Stromal cell of bone marrow (primary cell): ENCODE measurements around the gene TSN.
"Not testable (repeated sequence)": the region's sequence is repeated elsewhere in the genome, so short reads cannot be mapped to it uniquely, and the experiment has no call there.

ENCODE experiments used
- DNase-seq: peaks from one replicate; pipeline ENCODE4 v3.0.0-alpha.2; 2012; ENCODE audit warnings: low read depth

Gene TSN

GRCh38 chr2:121755237-121756111, at the start of gene TSN:
Gene TSN, plus strand, starts transcription at chr2:121755651. Its CDS starts 129 bp downstream, at chr2:121755780.
- peak; percentile 95 for DNase-seq

DNA sequence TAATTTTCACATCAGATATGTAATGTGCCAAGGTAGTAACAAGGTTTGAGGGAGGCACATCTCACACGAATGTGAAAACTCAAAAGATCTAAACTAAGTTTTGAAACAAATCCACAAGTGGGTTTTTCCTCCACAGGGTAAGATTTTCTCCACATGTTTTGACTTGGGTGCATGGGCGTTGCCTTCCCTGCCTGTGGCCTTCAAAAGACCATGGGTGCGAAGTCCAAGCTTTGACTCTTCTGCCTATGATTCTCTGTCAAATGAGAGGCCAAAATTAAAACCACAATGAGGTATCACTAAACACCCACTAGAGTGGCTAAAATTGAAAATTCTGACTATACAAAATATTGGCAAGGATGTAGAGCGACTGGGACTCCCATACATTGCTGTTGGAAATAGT, 49.5 kb upstream of the TSN start:
- DNase-seq, result no peak

DNA sequence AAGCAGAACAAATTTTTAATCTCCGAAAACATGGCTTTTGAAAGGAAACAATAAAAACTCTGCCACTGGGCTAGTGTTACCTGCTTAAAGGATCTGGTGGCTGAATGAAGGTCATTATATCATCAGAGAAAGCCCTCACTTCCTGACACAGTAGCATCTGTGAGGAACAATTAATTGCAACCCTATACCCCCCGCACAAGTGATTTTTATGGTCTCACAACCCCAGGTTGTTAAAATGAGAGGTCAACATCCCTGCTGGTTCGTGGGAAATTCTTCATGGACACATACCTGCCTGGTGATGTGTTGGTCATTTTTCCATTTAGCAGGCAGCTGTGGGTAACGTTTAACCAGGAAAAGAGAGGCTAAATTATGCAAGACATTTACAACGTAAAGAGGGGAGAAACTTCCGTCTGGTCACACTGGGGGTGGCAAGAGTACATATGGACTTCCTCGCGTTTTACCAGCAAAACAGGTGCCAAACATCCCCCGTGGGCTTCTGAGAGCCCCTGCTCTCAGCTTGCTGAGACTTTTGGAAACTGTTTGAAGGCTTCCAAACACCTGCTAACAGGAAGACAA, 48.0 kb upstream of the TSN start:
- no peak for DNase-seq

- no peak for DNase-seq
Observed at GRCh38 chr2:121707920-121708361, 47.5 kb upstream of the TSN start.

DNA sequence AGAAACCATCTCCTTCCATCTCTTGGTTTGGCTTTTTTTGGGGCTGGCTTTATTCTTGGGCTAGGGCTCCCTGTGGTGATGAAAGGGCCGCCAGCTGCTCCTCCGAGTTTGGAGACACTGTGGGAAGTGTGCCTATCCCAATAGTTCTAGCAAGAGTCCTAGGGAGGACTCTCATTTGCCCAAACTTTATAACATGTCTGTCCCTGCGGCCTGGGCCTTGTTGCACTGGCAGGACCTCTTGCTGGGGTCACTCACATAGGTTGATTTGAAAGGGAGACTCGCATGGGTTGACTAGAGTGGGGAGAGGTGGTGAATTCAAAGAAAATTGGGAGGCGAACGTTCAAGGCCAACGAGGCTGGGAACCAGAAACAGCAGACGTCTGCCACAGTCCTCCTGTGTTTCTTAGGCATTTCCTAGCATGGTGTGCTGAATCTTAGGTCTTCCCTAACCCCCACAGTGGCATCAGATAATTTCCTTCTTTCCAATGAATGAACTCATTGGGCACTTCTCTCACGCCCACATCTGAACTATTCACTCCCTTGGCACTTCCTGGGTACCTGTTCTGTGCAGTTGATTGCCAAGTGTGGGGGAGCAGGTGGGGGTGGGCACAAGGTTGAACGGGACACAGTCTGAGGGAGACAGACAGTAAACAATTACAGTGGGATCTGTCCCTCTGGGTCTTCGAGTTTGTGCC, 45.5 kb upstream of the TSN start:
- no peak for DNase-seq

- no peak for DNase-seq
Observed at GRCh38 chr2:121710470-121711170, 44.8 kb upstream of the TSN start.

GRCh38 chr2:121711481-121711880, 44.0 kb upstream of the TSN start:
- not testable (repeated sequence) for DNase-seq

- no peak for DNase-seq
Observed at GRCh38 chr2:121716126-121716525, 39.3 kb upstream of the TSN start.

- DNase-seq, result no peak
Observed at GRCh38 chr2:121717529-121717928, 37.9 kb upstream of the TSN start.

DNA sequence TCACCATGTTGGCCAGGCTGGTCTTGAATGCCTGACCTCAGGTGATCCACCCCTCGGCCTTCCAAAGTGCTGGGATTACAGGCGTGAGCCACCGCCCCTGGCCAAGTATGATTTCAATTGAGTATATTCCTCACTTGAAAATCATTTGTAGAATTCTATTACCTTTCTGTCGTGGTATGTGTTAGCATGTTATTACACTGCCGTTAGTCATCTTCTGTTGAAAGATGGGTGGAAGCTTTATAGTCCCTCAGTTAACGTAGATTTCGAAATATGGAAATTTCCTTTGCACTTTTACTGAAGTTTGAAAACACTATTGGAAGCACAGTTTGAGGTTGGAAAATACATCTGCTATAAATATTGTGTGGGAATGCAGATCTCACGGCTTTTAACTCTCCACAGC, 33.5 kb upstream of the TSN start:
- peak; percentile 71 for DNase-seq

DNA sequence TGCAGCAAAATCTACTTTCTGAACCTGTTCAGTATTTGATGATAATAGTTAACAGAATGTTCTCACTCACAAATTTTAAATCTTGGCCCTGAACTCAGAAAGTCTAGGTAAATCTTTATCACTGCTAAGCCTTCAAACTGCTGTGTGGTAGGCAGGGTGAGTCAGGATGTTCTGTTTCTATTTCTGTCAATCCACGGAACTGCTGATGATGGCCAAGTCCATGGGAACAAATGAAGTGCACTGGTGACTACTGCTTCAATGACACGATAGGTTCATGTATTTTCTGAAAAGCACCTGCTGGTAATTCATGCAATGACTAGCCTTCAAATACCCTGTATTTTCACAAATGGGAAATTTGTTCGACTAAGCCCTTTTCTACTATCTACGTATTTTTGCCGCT, 33.0 kb upstream of the TSN start:
- DNase-seq, result peak; percentile 60

DNA sequence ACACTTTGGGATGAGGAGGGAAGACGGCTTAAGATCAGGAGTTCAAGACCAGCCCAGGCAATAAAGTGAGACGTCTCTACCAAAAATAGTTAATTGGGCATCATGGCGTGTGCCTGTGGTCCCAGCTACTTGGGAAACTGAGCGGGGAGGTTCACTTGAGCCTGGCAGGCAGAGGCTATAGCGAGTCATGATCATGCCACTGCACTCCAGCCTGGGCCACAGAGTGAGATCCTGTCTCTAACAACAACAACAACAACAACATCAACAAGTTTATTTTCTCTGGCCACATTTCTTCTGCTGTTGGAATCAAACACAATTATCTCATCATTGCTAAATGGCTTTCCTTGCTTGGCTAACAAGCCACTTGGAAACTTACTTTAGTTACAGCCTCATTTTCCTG, 32.1 kb upstream of the TSN start:
- no peak for DNase-seq

GRCh38 chr2:121727332-121727731, 28.1 kb upstream of the TSN start:
- no peak for DNase-seq

DNA sequence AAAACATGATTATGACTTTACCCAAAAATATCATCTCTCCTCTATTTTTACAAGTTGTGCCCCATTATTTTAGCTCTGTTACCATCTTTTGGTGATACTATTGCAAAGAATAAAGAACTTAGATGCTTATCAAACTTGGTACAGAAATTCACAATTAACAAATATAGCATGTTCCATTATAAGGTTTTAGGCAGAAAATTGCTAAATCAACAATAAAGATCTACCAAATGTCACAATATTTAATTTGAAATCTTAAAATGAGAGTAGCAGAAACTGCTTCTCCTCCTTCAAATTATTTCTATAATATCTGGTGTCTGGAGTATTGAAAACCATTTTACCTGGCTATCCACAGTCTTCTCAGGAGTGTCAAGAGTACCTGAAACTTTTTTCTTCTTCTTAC, 27.5 kb upstream of the TSN start:
- DNase-seq, result no peak

DNA sequence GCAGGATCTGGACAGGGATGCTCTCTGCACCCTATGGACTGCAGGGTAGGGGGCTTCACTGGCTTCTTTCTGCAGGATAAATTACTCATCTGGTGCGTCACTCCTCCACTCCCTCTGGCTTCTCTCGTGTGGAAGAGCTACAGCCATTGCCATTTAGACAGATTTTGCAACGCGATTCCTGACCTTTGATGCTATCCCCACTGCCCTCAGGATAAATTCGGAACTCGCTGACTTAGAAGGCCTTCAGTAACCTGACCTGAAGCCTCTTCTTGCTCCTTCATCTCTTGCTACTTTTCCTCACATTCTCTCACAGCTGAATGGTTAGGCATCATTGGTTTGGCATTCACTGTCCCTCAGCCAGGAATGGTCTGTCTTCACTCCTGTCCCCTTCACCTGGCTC, 24.1 kb upstream of the TSN start:
- no peak for DNase-seq

DNA sequence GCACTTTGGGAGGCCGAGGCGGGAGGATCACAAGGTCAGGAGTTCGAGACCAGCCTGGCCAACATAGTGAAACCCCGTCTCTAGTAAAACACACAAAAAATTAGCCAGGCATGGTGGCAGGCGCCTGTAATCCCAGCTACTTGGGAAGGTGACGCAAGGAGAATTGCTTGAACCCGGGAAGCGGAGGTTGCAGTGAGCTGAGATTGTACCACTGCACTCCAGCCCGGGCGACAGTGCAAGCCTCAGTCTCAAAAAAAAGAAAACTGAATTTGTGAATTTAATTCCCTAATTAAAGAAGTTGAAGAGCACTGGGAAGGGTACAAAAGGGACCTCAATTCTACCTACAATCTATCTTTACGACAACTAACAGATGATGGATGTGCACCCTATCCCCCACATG, 20.9 kb upstream of the TSN start:
- DNase-seq, result not testable (repeated sequence)

DNA sequence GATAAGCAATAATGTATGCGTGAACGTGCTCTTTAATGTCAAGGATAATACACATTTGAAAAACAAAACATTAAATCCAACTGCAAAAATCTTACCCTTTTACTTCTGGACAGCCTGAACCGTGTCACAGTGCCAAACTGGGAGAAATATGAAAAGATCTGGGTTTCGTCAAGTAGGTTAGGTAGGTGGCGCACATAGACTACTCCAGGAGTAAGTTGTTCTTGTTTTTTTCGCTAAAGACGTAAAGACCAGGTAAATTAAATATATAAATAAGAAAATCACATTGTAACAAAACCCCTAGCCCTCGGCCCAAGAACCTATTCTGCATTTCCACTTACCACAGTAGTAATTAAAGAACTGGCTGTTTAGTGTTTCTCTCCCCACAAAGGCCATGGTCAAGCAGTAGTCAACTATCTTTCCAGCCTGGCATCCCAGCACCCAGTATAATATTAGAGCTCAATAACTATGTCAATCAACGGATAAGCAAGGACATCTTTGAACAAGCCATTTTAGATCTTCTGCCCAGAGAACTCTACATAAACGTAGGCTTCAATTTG, 19.9 kb upstream of the TSN start:
- DNase-seq, result no peak

GRCh38 chr2:121736140-121736461, 19.4 kb upstream of the TSN start:
- DNase-seq, result no peak

GRCh38 chr2:121736462-121737336, 18.8 kb upstream of the TSN start, which contains the start of gene NIFK:
Gene NIFK, minus strand, starts transcription at chr2:121736875. Its CDS starts 25 bp downstream, at chr2:121736850.
- peak; percentile 93 for DNase-seq

DNA sequence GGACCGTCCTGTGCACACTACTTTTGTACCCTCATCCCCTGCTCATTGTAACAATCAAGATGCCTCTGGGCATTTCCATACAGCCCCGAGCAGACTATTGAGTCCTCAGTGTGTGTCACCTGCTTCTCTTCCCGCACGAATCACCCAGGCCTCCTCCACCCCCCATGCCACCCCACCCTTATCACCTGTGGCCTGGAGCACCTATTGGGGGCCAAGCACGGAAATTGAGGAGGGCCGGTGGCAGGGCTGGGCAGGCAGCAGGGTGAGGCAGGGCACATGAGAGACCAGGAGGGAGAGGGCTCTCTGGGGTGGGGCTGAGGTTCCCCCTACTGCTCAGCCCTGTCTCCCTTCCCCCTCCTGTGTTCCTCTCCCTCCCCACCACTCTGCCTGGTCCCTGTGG, 14.5 kb upstream of the TSN start:
- DNase-seq, result no peak

DNA sequence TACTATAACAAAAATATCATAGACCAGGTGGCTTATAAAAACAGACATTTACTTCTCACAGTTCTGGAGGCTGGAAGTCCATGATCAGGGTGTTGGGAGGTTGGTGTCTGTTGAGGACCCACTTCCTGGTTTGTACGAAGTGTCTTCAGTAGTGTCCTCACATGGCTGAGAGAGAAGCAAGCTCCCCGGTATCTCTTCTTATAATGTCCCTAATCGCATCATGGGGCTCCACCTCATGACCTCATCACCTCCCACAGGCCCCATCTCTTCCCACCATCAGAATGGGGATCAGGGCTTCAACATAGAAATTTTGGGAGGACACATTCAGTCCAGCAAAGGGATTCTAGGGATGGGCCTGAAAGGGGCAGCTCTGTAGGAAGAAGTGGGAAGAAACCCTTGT, 14.0 kb upstream of the TSN start:
- DNase-seq, result no peak
